Measurements from ENCODE around the gene CHCHD6. TPM values are rescaled to one million over a fixed set of nuclear protein-coding genes. Genes with fewer than 3 reads are reported as not detected.

The CHCHD6 gene
- total RNA-seq, 1 experiment from 2014 or later = 40.9 TPM

DNA sequence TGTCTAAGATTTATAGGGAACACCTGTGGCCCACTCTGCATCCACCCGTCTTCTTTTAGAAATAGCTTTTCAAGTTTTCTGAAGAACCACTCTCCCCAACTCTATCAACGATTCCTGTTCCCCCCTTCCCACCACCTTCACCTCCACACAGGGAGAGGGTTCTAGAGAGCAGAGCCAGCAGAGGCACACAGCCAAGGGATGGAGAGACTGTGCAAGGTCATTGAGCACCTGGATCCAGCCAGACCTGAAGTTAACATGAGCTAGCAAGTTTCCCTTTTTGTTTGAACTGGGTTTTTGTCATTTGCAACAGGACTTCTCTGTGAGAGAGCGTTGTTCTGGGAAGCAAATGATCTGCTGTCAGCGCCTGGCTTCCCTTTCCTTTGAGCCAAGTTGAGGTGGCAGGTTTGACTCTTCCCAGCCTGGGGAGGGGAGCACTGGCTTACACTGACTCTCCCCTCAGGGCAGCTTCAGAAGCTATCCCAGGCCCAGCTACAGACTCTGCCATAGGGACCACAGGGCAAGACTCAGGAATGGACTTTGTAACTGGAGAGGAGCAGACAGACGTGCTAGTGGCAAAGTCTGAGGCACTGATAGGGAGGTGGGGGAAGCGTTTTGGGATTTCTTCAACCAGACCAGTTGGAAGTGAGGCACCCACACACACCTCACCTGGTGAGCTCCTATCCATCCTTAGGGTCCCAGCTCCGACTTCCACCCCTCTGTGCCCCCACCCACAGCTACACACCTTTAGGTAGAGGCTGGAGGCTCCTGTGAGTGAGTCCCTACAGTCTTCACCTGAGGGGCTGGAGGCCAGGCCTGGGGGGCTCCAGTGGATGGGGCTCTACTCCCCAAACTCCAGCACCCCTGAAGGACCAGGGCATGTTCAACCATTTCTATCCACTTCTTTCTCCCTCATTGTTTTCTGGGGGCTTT lies 259.5 kb downstream of the CHCHD6 start:
- TF ChIP-seq TEAD4 (CRISPR knock-in tag; IDR thresholded peaks at IDR 0.05) = no peak
- no peaks in the 10 kb centered on the region for H3K27me3 Mint-ChIP-seq (ENCODE audit: low read depth)
- CTCF ChIA-PET = interaction anchor here (1.0 to 1.6 kb wide), 3 partner anchors 10 to 211 kb away, joined by 3 to 9 read pairs (median 5); partner anchors contain the start of gene PLXNA1
- H3K4me3 Mint-ChIP-seq = no peak overlapping the region
- DNase-seq (ENCODE audit: low spot score) = no peak
- peaks cover 19% of the 10 kb centered on the region for H3K4me1 Mint-ChIP-seq
- no peaks in the 10 kb centered on the region for H3K9me3 Mint-ChIP-seq
- no peaks in the 10 kb centered on the region for H3K36me3 Mint-ChIP-seq
- POLR2A ChIA-PET = no interaction called here
- H3K27ac Mint-ChIP-seq = no peak overlapping the region
- no peak for ATAC-seq

DNA sequence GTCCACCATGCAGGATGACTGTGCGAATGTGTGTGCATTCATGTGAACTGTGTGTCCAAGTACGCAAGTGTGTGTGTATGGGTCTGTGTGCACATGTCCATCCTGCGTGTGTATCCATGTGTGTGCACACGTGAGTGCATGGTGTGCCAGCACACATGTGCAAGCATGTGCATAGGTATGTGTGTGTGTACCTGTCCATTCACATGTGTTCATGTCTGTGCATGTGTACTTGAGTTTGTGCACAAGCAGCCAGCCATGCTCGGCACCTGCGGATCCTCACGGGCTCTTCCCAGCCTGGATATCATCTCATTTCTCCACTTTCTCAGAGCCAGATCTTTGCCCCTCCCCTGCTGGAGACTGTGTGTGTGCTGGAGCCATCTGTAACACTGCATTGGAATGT lies 260.2 kb downstream of the CHCHD6 start:
- TF ChIP-seq ZNF232 (CRISPR knock-in tag; IDR thresholded peaks at IDR 0.05) (no peak), ETV6 (CRISPR knock-in tag; IDR thresholded peaks at IDR 0.05) (no peak), KAT7 (CRISPR knock-in tag; IDR thresholded peaks at IDR 0.05; ENCODE audit: borderline replicate concordance) (no peak), CREM (CRISPR knock-in tag; IDR thresholded peaks at IDR 0.05) (no peak), CBFB (CRISPR knock-in tag; IDR thresholded peaks at IDR 0.05; ENCODE audit: low read depth) (no peak), NR2C2 (CRISPR knock-in tag; IDR thresholded peaks at IDR 0.05) (no peak), SOX15 (CRISPR knock-in tag; IDR thresholded peaks at IDR 0.05) (no peak), TCF7 (CRISPR knock-in tag; IDR thresholded peaks at IDR 0.05; ENCODE audit: low read depth) (no peak), ATF1 (CRISPR knock-in tag; IDR thresholded peaks at IDR 0.05) (no peak), RORB (CRISPR knock-in tag; IDR thresholded peaks at IDR 0.05) (no peak), HMGA2 (CRISPR knock-in tag; IDR thresholded peaks at IDR 0.05) (no peak)
- TF ChIP-seq, protein P1, sequence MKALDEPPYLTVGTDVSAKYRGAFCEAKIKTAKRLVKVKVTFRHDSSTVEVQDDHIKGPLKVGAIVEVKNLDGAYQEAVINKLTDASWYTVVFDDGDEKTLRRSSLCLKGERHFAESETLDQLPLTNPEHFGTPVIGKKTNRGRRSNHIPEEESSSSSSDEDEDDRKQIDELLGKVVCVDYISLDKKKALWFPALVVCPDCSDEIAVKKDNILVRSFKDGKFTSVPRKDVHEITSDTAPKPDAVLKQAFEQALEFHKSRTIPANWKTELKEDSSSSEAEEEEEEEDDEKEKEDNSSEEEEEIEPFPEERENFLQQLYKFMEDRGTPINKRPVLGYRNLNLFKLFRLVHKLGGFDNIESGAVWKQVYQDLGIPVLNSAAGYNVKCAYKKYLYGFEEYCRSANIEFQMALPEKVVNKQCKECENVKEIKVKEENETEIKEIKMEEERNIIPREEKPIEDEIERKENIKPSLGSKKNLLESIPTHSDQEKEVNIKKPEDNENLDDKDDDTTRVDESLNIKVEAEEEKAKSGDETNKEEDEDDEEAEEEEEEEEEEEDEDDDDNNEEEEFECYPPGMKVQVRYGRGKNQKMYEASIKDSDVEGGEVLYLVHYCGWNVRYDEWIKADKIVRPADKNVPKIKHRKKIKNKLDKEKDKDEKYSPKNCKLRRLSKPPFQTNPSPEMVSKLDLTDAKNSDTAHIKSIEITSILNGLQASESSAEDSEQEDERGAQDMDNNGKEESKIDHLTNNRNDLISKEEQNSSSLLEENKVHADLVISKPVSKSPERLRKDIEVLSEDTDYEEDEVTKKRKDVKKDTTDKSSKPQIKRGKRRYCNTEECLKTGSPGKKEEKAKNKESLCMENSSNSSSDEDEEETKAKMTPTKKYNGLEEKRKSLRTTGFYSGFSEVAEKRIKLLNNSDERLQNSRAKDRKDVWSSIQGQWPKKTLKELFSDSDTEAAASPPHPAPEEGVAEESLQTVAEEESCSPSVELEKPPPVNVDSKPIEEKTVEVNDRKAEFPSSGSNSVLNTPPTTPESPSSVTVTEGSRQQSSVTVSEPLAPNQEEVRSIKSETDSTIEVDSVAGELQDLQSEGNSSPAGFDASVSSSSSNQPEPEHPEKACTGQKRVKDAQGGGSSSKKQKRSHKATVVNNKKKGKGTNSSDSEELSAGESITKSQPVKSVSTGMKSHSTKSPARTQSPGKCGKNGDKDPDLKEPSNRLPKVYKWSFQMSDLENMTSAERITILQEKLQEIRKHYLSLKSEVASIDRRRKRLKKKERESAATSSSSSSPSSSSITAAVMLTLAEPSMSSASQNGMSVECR (CRISPR knock-in tag; IDR thresholded peaks at IDR 0.05; ENCODE audit: borderline replicate concordance) = no peak
- TF ChIP-seq, protein P2, sequence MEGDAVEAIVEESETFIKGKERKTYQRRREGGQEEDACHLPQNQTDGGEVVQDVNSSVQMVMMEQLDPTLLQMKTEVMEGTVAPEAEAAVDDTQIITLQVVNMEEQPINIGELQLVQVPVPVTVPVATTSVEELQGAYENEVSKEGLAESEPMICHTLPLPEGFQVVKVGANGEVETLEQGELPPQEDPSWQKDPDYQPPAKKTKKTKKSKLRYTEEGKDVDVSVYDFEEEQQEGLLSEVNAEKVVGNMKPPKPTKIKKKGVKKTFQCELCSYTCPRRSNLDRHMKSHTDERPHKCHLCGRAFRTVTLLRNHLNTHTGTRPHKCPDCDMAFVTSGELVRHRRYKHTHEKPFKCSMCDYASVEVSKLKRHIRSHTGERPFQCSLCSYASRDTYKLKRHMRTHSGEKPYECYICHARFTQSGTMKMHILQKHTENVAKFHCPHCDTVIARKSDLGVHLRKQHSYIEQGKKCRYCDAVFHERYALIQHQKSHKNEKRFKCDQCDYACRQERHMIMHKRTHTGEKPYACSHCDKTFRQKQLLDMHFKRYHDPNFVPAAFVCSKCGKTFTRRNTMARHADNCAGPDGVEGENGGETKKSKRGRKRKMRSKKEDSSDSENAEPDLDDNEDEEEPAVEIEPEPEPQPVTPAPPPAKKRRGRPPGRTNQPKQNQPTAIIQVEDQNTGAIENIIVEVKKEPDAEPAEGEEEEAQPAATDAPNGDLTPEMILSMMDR (IDR thresholded peaks at IDR 0.05) = no peak
- TF ChIP-seq, protein P3, sequence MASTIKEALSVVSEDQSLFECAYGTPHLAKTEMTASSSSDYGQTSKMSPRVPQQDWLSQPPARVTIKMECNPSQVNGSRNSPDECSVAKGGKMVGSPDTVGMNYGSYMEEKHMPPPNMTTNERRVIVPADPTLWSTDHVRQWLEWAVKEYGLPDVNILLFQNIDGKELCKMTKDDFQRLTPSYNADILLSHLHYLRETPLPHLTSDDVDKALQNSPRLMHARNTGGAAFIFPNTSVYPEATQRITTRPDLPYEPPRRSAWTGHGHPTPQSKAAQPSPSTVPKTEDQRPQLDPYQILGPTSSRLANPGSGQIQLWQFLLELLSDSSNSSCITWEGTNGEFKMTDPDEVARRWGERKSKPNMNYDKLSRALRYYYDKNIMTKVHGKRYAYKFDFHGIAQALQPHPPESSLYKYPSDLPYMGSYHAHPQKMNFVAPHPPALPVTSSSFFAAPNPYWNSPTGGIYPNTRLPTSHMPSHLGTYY (CRISPR knock-in tag; IDR thresholded peaks at IDR 0.05) = no peak
- TF ChIP-seq, protein P4, sequence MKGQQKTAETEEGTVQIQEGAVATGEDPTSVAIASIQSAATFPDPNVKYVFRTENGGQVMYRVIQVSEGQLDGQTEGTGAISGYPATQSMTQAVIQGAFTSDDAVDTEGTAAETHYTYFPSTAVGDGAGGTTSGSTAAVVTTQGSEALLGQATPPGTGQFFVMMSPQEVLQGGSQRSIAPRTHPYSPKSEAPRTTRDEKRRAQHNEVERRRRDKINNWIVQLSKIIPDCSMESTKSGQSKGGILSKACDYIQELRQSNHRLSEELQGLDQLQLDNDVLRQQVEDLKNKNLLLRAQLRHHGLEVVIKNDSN (CRISPR knock-in tag; IDR thresholded peaks at IDR 0.05) = no peak
- TF ChIP-seq, protein P5, sequence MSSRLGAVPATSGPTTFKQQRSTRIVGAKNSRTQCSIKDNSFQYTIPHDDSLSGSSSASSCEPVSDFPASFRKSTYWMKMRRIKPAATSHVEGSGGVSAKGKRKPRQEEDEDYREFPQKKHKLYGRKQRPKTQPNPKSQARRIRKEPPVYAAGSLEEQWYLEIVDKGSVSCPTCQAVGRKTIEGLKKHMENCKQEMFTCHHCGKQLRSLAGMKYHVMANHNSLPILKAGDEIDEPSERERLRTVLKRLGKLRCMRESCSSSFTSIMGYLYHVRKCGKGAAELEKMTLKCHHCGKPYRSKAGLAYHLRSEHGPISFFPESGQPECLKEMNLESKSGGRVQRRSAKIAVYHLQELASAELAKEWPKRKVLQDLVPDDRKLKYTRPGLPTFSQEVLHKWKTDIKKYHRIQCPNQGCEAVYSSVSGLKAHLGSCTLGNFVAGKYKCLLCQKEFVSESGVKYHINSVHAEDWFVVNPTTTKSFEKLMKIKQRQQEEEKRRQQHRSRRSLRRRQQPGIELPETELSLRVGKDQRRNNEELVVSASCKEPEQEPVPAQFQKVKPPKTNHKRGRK (CRISPR knock-in tag; IDR thresholded peaks at IDR 0.05; ENCODE audit: borderline replicate concordance) = no peak
- TF ChIP-seq, protein P6, sequence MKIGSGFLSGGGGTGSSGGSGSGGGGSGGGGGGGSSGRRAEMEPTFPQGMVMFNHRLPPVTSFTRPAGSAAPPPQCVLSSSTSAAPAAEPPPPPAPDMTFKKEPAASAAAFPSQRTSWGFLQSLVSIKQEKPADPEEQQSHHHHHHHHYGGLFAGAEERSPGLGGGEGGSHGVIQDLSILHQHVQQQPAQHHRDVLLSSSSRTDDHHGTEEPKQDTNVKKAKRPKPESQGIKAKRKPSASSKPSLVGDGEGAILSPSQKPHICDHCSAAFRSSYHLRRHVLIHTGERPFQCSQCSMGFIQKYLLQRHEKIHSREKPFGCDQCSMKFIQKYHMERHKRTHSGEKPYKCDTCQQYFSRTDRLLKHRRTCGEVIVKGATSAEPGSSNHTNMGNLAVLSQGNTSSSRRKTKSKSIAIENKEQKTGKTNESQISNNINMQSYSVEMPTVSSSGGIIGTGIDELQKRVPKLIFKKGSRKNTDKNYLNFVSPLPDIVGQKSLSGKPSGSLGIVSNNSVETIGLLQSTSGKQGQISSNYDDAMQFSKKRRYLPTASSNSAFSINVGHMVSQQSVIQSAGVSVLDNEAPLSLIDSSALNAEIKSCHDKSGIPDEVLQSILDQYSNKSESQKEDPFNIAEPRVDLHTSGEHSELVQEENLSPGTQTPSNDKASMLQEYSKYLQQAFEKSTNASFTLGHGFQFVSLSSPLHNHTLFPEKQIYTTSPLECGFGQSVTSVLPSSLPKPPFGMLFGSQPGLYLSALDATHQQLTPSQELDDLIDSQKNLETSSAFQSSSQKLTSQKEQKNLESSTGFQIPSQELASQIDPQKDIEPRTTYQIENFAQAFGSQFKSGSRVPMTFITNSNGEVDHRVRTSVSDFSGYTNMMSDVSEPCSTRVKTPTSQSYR (CRISPR knock-in tag; IDR thresholded peaks at IDR 0.05) = no peak
- TF ChIP-seq, protein P7, sequence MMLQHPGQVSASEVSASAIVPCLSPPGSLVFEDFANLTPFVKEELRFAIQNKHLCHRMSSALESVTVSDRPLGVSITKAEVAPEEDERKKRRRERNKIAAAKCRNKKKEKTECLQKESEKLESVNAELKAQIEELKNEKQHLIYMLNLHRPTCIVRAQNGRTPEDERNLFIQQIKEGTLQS (CRISPR knock-in tag; conservative IDR thresholded peaks at IDR 0.05) = no peak
- Mint-ChIP-seq H3K27me3 (ENCODE audit: low read depth) (no peaks in the 10 kb centered on the region), H3K9me3 (no peaks in the 10 kb centered on the region), H3K36me3 (no peaks in the 10 kb centered on the region), H3K4me3 (no peak overlapping the region), H3K27ac (no peak overlapping the region), H3K4me1 (peaks cover 21% of the 10 kb centered on the region)
- DNase-seq (ENCODE audit: low spot score) (no peak), ATAC-seq (no peak)
- ChIA-PET POLR2A (no interaction called here), CTCF (interaction anchor here (1.0 to 1.6 kb wide), 2 partner anchors 18 to 212 kb away, joined by 3 to 9 read pairs; partner anchors contain the start of gene PLXNA1)

All from WTC11 (cell line).